GM12892 (cell line): ENCODE measurements around the gene USP38.
"Not testable (repeated sequence)": the region's sequence is repeated elsewhere in the genome, so short reads cannot be mapped to it uniquely, and the experiment has no call there.

ENCODE experiments used
- POLR2A ChIP-seq: IDR thresholded peaks from 2 replicates; pipeline ENCODE4 v1.6.1; 2011; ENCODE audit warnings: low read depth, low read length, control low read depth
- POLR2AphosphoS5 ChIP-seq: IDR thresholded peaks from 2 replicates; pipeline ENCODE4 v1.6.1; 2011; ENCODE audit warnings: low read depth, low read length, control low read depth

DNA sequence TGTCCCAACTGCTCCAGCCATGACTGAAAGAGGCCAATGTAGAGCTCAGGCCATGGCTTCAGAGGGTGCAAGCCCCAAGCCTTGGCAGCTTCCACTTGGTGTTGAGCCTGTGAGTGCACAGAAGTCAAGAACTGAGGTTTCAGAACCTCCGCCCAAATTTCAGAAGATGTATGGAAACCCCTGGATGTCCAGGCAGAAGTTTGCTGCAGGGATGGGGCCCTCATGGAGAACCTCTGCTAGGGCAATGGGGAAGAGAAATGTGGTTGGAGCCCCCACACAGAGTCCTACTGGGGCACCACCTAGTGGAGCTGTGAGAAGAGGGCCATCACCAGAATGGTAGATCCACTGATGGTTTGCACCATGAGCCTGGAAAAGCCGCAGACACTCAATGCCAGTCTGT, 83.0 kb downstream of the USP38 start:
- not testable (repeated sequence) for TF ChIP-seq POLR2AphosphoS5, POLR2A
